OCI-LY7 (cell line): ENCODE results near the gene MTM1. TPM values are rescaled to one million over a fixed set of nuclear protein-coding genes. Genes with fewer than 3 reads are reported as not detected.

ENCODE experiments used
- BruUV-seq: library from RNA; stranded (reverse); fragments of 400-500 nt; replicated peaks from 2 replicates; lab custom pipeline; 2021; lab: Mats Ljungman, UMichigan
- CTCF ChIA-PET: fragments of 300-600 bp; sonication (Branson Sonifier 250); formaldehyde crosslinking; loops from one replicate; lab custom pipeline; 2022; ENCODE audit warnings: antibody characterized with exemption; ENCODE audit not compliant: unreplicated experiment; lab: Charles Lee
- POLR2A ChIA-PET: fragments of 300-600 bp; sonication (Branson Sonifier 250); formaldehyde crosslinking; loops from one replicate; lab custom pipeline; 2022; ENCODE audit warnings: antibody characterized with exemption; lab: Charles Lee
- DNase-seq: peaks from one replicate; pipeline ENCODE4 v3.0.0-alpha.2; 2015; ENCODE audit warnings: low spot score
- H2AFZ ChIP-seq: fragments of 200-600 bp; sonication (generic), shearing (Covaris generic); 2 replicates; pipeline ENCODE4 v1.6.1; 2014; ENCODE audit warnings: mild to moderate bottlenecking, antibody characterized with exemption, low read length, moderate library complexity
- H3K27ac ChIP-seq: fragments of 200-600 bp; sonication (generic); 2 replicates; pipeline ENCODE4 v1.5.1; 2014; ENCODE audit warnings: mixed run types, low read depth, mild to moderate bottlenecking, moderate library complexity, low read length, inconsistent platforms; ENCODE audit not compliant: poor library complexity, severe bottlenecking
- H3K36me3 ChIP-seq: fragments of 200-600 bp; sonication (generic); 2 replicates; pipeline ENCODE4 v1.6.1; 2014; ENCODE audit warnings: mild to moderate bottlenecking, antibody characterized with exemption, low read length, moderate library complexity, mixed read lengths; ENCODE audit not compliant: insufficient read depth
- H3K4me1 ChIP-seq: fragments of 200-600 bp; sonication (generic); 2 replicates; pipeline ENCODE4 v1.5.1; 2014; ENCODE audit warnings: mild to moderate bottlenecking, low read length; ENCODE audit not compliant: insufficient read depth, poor library complexity, severe bottlenecking
- H3K4me2 ChIP-seq: fragments of 200-600 bp; sonication (generic); 2 replicates; pipeline ENCODE4 v1.6.1; 2014; ENCODE audit warnings: mild to moderate bottlenecking, low read length
- H3K4me3 ChIP-seq: fragments of 200-600 bp; sonication (generic); 2 replicates; pipeline ENCODE4 v1.5.1; 2014; ENCODE audit warnings: mild to moderate bottlenecking, low read depth, low read length; ENCODE audit not compliant: poor library complexity, severe bottlenecking
- H3K79me2 ChIP-seq: fragments of 200-600 bp; sonication (generic); 2 replicates; pipeline ENCODE4 v1.6.1; 2016; ENCODE audit warnings: low read depth, mild to moderate bottlenecking, low read length, moderate library complexity, mixed read lengths; ENCODE audit not compliant: insufficient read depth
- H3K9me2 ChIP-seq: fragments of 200-600 bp; sonication (generic); 2 replicates; pipeline ENCODE4 v1.6.1; 2016; ENCODE audit warnings: mild to moderate bottlenecking, low read length, mixed read lengths; ENCODE audit not compliant: insufficient read depth
- H3K9me3 ChIP-seq: fragments of 200-600 bp; sonication (generic); 2 replicates; pipeline ENCODE4 v1.6.1; 2014; ENCODE audit warnings: mild to moderate bottlenecking, mixed run types, low read length, mixed read lengths
- H4K20me1 ChIP-seq: fragments of 200-600 bp; sonication (generic); 2 replicates; pipeline ENCODE4 v1.6.1; 2014; ENCODE audit warnings: mild to moderate bottlenecking, antibody characterized with exemption, low read length, moderate library complexity, mixed read lengths; ENCODE audit not compliant: insufficient read depth
- CTCF ChIP-seq: fragments of 200-600 bp; sonication (generic); conservative IDR thresholded peaks from 2 replicates; pipeline ENCODE4 v1.5.1; 2014; ENCODE audit warnings: mild to moderate bottlenecking, antibody characterized with exemption, low read length, moderate library complexity, mixed read lengths
- EZH2phosphoT487 ChIP-seq: fragments of 200-600 bp; sonication (generic); IDR thresholded peaks from 2 replicates; pipeline ENCODE4 v1.6.1; 2018; ENCODE audit warnings: low read depth, borderline replicate concordance, mild to moderate bottlenecking, mixed run types, antibody characterized with exemption, low read length, moderate library complexity, mixed read lengths
- intact Hi-C: fragments of 100-400 bp; cut with micrococcal nuclease; formaldehyde crosslinking; loops from one replicate; pipeline ENCODE4 v1.10.0; 2022; ENCODE audit not compliant: unreplicated experiment
- total RNA-seq, 2 experiments: library from RNA; depleted of rRNA in 1 of 2; stranded (reverse); fragments of >200 nt in 1 of 2; shearing (Covaris generic) in 1 of 2; gene quantifications; 2 replicates each; pipeline ENCODE4 v1.2.3, GENCODE V29; 2014 to 2022

Gene MTM1
- total RNA-seq, 2 experiments from 2014 or later, result 6.0 to 19.7 TPM

GRCh38 chrX:150680974-150681373 is 112.6 kb downstream of the MTM1 start:
- no peak overlapping the region for H3K4me2 ChIP-seq
- ChIA-PET POLR2A (no interaction called here), CTCF (no interaction called here)
- H3K79me2 ChIP-seq, result no peaks in the 10 kb centered on the region
- no peak overlapping the region for H2AFZ ChIP-seq
- no peak overlapping the region for H3K4me3 ChIP-seq
- H3K9me3 ChIP-seq, result no peaks in the 10 kb centered on the region
- peak; percentile 31 for DNase-seq
- TF ChIP-seq CTCF, result peak; percentile 68
- no peak for TF ChIP-seq EZH2phosphoT487
- intact Hi-C loops, result no loop called here
- H3K9me2 ChIP-seq, result no peaks in the 10 kb centered on the region
- BruUV-seq, result no TSS peak
- no peaks in the 10 kb centered on the region for H3K36me3 ChIP-seq
- no peaks in the 10 kb centered on the region for H4K20me1 ChIP-seq
- peaks cover 5% of the 10 kb centered on the region for H3K4me1 ChIP-seq
- no peak overlapping the region for H3K27ac ChIP-seq

- intact Hi-C loops, result loop anchor here (1.0 kb wide), 1 partner anchor 33 kb away; no protein-coding TSS in a partner anchor
- H3K9me3 ChIP-seq, result no peaks in the 10 kb centered on the region
- no peak for DNase-seq
- no peak overlapping the region for H2AFZ ChIP-seq
- H3K27ac ChIP-seq, result no peak overlapping the region
- H3K79me2 ChIP-seq, result no peaks in the 10 kb centered on the region
- H4K20me1 ChIP-seq, result no peaks in the 10 kb centered on the region
- no peak overlapping the region for H3K4me3 ChIP-seq
- no peaks in the 10 kb centered on the region for H3K36me3 ChIP-seq
- H3K4me1 ChIP-seq, result peaks cover 5% of the 10 kb centered on the region
- TF ChIP-seq EZH2phosphoT487, result no peak
- no peak for TF ChIP-seq CTCF
- ChIA-PET POLR2A (interaction anchor here (0.6 to 1.7 kb wide), 4 partner anchors 9 to 37 kb away, joined by 3 to 7 read pairs (median 6); no protein-coding TSS in a partner anchor), CTCF (no interaction called here)
- no TSS peak for BruUV-seq
- no peaks in the 10 kb centered on the region for H3K9me2 ChIP-seq
- no peak overlapping the region for H3K4me2 ChIP-seq
Observed at GRCh38 chrX:150683112-150683511, 114.7 kb downstream of the MTM1 start.

- H3K4me2 ChIP-seq, result no peak overlapping the region
- H3K36me3 ChIP-seq, result no peaks in the 10 kb centered on the region
- H3K9me2 ChIP-seq, result no peaks in the 10 kb centered on the region
- no peaks in the 10 kb centered on the region for H3K9me3 ChIP-seq
- no peak overlapping the region for H2AFZ ChIP-seq
- ChIA-PET CTCF (no interaction called here), POLR2A (interaction anchor here (0.5 to 1.7 kb wide), 6 partner anchors 8 to 110 kb away, joined by 3 to 7 read pairs (median 4); no protein-coding TSS in a partner anchor)
- H3K79me2 ChIP-seq, result no peaks in the 10 kb centered on the region
- intact Hi-C loops, result loop anchor here (1.0 kb wide), 1 partner anchor 33 kb away; no protein-coding TSS in a partner anchor
- peak; percentile 77 for TF ChIP-seq CTCF
- TF ChIP-seq EZH2phosphoT487, result no peak
- H3K4me3 ChIP-seq, result no peak overlapping the region
- peak; percentile 62 for DNase-seq
- peaks cover 10% of the 10 kb centered on the region for H3K4me1 ChIP-seq
- no peaks in the 10 kb centered on the region for H4K20me1 ChIP-seq
- no TSS peak for BruUV-seq
- no peak overlapping the region for H3K27ac ChIP-seq
Observed at GRCh38 chrX:150683536-150684146, 115.2 kb downstream of the MTM1 start.
